Measurements from ENCODE around the gene PKDREJ.
"Not testable (repeated sequence)": the region's sequence is repeated elsewhere in the genome, so short reads cannot be mapped to it uniquely, and the experiment has no call there.

The PKDREJ gene

DNA sequence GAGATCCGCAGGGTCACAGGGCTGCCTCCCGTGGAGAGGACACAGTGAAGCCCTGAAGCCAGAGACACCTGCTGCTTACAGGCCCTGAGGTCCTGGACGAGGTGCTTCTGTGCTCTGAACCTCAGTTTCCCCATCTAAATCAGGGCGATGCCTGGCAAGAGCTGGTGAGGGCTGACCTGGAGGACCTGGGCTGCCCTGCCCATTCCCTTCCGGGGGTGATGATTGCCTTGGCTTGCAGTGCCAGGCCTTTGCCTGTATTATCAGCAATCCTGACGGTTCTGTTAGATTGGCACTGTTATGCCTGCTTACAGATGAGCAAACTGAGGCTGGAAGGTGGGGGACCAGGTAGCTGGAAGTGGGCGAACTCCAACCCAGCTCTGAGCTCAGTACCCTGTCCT is 25.7 kb upstream of the PKDREJ start:
- no peak for DNase-seq (ENCODE audit: low read depth, low spot score)

DNA sequence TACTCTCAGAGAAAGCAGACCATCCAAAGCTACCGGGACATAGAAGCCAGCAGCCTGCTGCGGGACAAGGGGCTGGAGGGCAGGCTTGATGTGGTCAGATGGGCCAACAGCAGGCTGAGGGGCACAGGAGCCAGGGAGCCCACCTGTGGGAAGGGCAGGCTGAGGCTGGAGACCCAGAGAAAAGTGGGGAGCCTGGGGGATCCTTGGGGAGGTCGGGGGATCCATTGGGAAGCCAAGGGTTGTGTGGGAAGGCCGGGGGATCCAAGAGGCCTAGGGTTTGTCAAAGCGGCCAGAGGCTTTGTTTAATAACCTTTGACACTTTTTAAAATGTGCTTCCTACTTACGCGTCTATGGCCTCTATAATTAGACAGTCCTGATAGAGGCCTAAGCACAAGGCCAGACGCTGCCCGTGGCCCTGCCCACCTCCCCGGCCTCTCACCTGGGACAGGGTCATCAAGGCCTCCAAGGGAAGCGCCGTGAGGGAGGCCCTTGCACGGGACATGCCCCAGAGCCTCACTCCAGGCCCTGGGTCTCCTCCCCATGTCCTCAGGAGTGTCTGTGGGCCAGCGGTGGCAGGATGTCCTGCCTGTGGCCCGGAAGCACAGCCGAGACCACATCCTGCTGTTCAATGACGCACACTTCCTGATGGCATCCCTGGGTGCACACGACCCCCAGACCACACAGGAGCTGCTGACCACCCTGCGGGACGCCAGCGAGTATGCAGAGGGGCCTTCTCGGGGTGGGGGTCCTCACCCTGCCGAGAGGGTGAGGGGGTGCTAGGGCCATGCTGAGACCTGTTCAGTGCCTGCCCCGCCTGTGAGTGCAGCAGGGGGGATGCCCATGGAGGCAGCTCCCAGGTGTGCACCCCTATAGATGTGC is 25.0 kb upstream of the PKDREJ start:
- no peak for DNase-seq (ENCODE audit: low read depth, low spot score)

DNA sequence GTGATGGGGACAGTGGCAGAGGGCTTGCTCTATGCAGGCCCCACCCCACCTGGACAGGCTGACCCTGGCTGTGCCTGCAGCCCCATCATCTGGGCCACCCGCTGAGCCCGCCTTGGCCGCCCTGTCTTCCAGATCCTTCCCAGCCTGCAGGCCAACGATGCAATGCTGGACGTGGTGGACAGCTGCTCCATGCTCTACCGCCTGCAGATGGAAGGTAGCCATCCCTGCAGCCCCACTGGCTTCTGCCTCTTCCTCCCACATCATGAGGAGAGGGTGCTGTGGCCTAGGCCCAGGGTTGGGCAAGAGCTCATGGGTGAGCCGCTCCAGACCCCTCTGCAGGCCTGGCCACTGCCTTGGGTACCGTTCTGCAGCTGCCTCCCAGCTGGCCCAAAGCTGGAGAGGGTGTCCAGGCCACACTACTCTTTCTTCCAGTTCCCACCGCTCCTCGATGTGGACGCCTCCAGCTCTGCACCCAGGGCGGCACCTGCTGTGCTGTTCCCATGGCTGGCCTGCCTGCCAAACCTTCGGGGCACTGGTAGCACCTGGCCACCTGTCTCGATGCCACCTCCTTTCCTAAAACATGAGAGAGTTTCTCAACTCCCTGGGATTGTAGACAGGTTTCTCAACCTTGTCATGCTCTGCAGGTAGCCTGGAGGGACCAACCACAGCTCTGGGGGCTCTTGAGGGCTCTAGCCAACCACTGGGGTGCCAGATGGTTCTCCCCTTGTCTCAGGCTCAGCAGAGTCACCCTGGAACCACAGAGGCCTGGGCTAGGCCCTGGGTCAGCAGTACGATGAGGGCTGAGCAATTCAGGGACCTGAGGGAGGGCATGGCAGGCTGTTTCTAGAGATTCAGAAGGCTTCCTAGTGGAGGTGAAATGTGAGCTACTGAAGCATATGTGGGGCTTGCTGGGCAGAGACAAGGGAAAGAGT is 24.1 kb upstream of the PKDREJ start:
- no peak for DNase-seq (ENCODE audit: low read depth, low spot score)

DNA sequence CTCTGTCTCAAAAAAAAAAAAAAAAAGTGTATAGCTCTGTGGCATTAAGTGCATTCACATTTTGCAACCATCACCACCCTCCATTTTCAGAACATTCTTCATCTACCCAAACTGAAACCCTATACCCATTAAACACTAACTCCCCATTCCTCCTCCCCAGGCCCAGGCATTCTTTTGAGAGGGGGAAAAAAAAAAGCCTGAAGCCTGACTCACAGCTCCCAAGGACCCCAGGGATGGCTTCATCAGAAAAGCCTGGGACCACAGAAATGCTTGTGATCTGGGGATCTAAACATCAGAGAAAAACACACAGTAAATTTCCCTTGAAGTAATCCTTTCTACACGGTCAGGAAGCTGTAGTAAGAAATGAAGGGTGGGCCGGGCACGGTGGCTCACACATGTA is 22.9 kb upstream of the PKDREJ start:
- no peak for DNase-seq (ENCODE audit: low read depth, low spot score)

DNA sequence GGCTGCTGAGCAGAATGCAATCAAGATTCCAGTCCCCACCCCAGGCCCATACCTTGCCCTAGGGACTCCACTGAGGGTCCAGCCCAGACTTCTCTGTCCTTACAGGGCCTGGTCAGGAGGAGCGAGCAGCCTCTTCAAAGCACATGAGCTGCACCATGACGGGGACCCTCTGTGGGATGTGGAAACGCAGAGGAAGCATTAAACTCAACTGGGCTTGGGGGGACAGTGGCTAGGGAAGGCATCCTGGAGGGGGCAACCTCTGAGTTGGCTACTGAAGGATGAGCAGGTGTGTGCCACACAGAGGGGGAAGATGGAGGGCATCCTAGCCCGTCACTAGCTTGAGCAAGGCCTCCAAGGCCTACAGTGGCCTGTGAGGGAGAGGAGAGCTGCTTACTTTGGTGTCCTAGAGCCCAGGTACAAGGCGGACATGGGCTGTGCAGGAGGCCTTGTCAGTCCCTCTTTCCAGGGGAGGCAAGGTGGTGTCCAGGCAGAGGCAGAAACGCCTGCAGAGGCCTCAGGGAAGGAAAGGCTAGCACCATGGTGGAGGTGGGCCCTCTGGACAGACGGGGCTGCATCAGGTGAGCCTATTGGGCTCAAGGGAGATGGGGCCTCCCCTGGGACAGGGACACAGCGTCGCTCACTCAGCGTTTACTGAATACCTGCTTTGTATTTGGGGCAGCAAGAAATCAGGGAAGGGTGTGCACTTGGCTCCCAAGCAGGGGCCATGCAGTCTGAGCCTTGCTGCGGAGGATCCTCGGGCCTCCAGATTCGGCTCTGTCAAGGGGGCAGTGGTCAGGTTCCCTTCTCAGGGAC is 18.9 kb upstream of the PKDREJ start:
- DNase-seq (ENCODE audit: low read depth, low spot score) = no peak

DNA sequence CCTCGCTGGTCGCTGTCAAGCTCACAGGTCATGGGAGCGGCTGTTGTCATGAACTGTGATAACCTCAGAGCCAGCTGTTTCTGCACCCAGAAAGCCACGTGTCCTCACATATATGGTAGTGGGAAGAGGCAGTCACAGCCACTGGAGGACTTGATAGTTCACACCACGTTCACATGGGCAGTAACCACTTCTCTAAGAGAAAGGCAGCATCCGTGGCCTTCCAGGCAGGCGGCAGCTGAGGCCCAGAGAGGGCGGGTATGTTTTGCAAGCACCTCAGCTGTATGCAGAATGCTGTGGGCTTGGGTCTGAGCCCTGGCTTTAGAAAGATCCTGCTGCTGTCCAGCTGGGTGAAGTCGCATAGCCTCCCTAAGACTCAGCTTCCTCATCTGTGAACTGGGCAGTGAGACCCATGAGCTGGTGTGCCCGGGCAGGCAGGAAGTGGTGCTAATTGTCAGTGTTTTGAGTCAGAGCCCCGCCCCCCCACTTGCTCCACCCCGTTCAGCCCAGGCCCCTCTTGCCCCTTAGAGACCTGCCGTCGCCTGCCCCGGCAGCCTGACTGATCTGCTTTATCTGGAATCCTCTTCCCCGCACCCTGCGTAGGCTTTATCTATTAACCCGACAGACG is 18.0 kb upstream of the PKDREJ start:
- no peak for DNase-seq (ENCODE audit: low read depth, low spot score)

DNA sequence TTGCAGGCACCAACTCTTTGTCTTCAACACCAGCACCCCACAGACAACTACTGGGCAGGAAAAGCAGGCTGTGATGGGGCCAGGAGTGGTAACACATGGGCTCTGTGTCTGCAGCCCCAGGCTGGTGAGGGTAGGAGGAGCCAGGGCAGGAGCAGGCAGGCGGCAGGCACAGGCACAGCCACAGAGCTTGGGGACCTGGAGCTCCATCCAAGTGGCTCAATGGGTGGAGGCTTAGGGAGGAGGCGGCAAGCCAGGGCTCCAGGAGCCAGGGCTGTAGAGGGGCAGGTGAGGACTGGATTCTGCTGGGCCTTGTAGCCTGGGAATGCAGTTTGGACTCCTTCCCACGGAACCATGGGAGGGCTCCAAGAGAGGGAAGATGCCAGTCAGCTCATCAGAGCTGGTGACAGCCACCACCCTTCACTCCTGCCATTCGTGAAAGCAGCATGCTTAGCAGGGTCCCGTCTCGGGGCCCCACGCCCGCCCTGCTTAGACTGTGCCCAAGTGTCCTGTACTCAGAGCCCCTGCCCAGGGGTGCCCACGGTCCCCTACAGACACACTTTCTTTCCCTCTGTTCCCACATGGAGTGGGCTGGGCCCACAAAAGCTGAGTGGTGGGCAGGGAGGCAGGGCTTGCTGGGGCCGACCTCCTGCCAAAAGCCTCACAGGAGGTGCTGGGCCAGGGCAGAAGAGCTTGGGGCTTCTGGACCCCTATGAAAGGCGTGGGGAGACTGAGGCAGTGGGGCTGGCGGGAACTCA is 17.1 kb upstream of the PKDREJ start:
- no peak for DNase-seq (ENCODE audit: low read depth, low spot score)

DNA sequence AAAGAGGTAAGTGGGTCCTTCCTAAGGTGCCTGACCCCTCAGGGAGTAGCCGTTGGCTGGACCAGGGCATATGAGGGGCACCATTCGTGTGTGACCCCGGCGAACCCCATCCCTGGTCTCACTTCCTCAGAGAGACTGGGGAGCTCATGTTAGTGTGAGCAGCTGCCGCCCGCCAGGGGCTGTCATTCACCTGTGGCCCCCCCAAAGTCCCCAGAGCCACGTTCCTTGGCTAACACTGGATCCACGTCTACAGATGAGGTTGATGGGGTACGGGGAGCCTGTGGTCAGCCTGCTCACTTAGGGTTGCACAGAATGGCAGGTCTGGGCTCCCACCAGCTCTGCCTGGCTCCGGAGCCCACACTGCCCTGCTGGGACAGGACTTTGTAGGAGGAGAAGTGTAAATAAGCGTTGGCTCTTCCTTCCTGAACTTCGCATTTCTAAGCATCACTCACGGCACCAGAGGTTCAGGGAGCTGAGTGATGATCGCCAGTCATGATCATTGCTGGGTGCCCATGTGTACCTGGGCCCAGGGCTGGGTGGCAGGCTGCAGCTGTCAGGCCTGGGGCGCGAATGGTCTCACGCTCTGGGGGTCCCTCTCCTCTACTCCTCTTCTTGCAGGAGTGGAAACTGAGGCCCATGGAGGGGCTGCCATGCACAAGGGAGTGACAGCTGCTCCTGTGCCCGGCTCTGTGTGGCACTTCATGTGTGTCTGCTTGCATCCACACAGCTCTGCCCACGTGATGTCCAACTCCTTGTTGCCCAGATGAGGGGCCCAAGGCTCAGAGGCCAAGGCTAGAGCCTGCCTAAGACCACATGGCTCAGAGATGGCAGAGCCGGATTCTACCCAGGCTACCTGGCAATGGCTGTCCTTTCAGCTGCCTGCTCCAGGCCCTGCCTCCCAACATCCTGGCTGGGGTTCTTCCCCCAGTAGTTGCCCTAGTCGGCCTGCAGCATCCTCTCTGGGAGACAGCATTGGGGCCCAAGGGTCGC is 15.8 kb upstream of the PKDREJ start:
- no peak for DNase-seq (ENCODE audit: low read depth, low spot score)

DNA sequence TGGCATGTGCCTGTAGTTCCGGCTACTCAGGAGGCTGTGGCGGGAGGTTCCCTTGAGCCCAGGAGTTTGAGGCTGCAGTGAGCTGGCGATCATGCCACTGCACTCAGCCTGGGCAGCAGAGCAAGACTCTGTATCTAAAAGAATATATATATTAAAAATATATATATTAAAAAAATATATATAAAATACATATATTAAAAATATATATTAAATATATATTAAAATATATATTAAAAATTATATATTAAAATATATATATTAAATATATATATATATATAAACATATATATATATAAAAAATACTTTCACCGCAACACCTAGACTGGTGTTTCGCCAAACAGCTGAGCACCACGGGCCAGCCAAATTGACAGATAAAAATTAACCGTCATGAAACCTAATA is 13.4 kb upstream of the PKDREJ start:
- DNase-seq (ENCODE audit: low read depth, low spot score) = no peak

DNA sequence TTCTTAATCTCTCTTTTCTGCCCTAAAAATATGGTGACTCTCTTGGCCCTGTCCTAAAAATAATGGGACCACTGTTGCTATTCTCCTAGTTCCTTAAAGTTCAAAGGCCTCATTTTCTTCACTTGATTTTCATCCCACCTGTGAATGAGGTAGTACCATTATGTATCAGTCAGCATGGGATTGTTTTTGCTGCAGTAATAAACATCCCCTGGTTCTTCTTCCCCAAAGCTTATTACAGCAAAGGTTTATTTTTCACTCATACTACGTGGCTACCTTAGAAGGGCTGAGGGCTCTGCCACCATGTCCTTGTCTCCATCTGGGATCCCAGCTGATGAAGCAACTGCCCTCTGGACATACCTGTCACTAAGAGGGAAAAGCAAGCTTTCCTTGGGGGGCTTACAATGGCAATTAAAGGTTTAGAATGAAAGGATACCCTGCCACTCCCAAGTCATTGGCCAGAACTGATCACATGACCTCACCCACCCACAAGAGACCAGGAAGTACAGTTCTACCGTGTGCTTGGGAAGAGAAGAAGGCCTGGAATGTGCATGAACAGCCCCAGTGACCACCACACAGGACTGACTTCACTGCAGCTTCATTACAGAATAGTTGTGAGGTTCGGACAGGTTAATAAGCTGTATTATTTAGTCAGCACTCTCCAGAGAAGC is 12.4 kb upstream of the PKDREJ start:
- DNase-seq (ENCODE audit: low read depth, low spot score) = no peak

DNA sequence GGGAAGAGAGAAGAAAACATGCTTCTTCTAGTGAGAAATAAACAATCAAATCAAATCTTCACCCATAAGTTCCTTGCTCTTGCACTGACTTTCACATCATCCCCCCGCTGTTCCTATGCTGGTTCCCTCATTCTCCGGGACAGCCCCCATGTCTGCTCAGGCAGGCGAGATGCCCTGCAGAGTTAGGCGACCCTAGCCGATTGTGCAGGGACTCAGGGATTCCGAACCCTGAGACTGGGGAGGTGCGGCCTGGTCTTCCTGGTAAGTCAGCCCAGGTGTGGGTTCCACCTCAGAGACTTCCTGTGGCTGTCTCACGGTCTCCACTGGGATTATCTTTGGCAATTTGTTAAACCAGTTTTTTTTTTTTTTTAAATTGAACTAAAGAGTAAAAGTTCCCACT is 11.2 kb upstream of the PKDREJ start:
- DNase-seq (ENCODE audit: low read depth, low spot score) = no peak

DNA sequence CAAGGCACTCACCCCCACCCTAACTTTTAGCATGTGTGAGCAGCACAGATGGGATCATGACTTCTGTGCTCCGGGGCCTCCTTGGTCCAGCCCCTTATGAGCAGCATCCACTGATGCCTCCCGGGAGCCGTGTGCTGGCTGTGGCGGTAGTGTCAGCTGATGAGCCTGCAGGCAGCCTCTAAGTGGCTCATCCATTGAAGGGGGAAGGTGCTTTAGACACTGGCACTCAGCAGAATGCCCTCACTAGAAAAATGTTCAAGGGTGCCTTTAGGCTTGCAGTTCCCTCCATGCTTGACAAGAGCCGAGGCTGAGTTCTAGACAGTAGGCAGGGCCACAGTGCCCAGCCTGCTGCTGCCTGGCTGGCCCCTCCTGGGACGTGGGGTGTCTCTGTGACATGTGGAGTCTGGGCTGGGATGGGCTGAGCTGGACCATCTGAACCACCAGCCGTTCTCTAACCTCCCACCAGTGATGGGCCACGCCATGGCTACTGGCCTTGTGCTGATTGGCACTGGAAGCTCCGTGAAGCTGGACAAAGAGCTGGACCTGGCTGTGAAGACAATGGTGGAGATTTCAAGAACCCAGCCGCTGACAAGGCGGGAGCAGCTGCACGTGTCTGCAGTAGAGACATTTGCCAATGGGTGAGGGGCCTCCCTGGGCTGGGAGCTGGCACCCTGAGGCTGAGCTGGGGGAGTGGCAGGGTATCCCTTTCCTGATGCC is 10.4 kb upstream of the PKDREJ start:
- DNase-seq (ENCODE audit: low read depth, low spot score) = no peak

DNA sequence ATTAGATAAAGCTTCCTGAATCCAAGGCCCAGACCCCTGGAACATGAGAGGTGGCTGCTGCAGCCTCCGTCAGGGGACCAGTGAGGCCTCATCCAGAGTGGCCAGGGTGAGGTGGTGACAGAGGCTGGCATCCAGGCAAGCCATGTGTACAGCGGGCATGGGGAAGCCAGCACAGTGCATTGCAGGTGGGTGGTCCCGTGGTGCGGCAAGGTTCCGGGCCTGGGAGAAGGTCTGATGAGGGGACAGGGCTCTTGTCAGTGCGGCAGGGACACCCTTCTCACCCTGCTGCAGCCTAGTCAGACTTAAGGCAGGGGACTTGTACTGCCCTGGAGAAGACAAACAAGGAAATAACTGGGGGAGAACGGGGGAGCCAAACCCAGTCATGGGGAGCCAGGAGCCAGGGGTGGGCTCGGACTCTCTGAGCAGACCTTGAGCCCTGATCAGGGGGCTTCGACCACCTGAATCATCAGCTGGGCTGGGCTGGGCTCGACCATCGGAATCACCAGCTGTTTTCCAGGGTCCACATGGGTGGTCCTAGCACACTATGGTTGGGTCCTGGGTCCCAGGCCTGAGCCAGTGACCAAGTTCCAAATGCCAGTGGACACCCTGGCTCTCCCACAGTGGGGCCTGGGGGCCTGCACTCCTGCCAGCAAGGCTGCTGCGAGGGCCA is 9.8 kb upstream of the PKDREJ start:
- DNase-seq (ENCODE audit: low read depth, low spot score) = no peak

DNA sequence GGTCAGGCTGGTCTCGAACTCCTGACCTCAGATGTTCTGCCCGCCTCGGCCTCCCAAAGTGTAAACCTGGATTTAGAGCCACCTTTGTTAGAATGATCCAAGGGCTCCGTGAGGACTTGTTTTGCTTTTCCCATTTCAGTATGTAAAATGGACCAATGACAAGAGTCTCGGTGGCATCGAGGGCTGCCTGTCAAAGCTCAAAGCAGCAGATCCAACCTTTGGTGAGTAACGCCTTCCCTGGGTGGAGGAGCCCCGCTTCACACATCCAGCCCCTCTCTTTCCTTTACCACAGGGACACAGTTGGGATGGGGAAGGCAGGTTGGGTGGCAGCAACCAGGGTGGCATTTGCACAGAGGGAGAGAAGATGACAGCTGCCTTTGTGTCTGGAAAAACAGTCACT is 9.1 kb upstream of the PKDREJ start:
- no peak for DNase-seq (ENCODE audit: low read depth, low spot score)

DNA sequence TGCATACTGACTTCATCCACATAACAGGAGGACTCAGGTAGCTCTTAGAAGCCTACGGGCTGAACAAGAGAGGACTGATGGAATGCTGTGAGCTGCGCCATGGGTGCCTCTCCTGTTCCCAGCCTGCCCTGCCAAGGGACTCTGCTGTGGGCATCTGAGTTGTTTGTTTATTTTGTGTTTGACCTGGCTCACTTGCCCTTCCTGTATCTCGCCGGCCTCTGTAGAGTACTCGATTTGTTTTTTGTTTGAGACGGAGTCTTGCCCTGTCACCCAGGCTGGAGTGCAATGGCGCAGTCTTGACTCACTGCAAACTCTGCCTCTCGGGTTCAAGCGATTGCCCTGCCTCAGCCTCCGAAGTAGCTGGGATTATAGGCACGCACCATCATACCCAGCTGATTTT is 6.4 kb upstream of the PKDREJ start:
- no peak for DNase-seq (ENCODE audit: low read depth, low spot score)

DNA sequence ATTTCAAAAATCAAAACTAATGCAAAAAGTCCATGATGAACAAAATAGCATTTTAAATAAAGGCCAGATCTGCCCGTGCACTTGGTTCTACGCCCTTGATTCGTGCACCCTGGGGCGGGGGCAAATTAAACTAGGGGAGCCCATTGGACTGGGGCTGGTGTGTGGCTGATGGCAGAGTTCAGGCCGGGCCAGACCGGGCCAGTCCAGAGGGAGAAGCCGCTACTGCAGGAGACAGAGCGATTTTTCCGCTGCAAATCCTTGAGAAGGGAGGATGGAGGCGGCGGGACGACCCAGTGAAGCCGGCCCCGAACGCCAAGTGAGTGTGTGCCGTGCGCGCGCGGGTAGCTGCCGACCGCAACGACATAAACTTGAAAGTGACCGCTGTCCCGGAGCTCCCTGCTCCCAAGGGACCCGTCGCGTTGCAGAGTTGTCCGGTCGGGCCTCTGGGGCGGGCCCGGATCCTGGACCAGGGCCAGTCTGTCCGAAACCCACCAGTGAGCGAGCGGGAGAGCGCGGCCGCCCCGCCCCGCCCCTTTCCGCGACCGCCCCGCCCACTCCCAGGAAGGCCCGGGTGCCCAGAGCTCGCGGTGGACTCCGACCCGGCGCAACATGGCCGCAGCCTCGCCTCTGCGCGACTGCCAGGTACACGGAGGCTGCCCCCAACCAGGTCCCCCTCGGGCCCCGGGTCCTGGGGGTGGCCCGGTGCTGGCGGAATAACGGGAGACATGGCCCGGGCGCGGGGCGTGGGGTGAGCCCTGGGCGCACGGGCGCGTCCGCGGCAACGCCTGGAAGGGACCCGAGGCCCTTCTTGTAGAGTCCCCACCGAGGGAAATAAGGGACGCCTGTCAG is 4.5 kb upstream of the PKDREJ start, which contains the start of gene TTC38:
Gene TTC38, plus strand, starts transcription at position 578 of the 849 bp plus-strand sequence. Its CDS starts 32 bp downstream, at position 610.
- no peak for DNase-seq (ENCODE audit: low read depth, low spot score)

DNA sequence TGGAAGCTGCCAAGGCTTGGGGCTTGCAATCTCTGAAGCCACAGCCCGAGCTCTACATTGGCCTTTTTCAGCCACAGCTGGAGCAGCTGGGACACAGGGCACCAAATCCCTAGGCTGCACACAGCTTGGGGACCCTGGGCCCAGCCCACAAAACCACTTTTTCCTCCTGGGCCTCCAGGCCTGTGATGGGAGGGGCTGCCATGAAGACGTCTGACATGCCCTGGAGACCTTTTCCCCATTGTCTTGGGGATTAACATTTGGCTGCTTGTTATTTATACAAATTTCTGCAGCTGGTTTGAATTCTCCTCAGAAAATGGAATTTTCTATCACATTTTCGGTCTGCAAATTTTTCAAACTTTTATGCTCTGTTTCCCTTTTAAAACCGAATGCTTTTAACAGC is 2.5 kb upstream of the PKDREJ start:
- not testable (repeated sequence) for DNase-seq (ENCODE audit: low read depth, low spot score)
